T-helper 2 cell (primary cell): ENCODE data around the gene FILIP1L.
A peak's percentile ranks its signal among the peaks of the same experiment; 100 is the strongest.

Source experiments
- DNase-seq, 5 experiments: peaks; one replicate each; pipeline versions ENCODE4 v3.0.0 to v3.0.0-alpha.2; 2012 to 2022

FILIP1L gene

GRCh38 chr3:99837715-99838114 lies 276.6 kb downstream of the FILIP1L start:
- DNase-seq, result no peak

GRCh38 chr3:99836681-99837080 lies 277.6 kb downstream of the FILIP1L start:
- no peak for DNase-seq

- DNase-seq, result no peak
Observed at GRCh38 chr3:99834211-99834957, 279.9 kb downstream of the FILIP1L start.

- no peak for DNase-seq
Observed at GRCh38 chr3:99833617-99834205, 280.6 kb downstream of the FILIP1L start.

- DNase-seq, result no peak
Observed at GRCh38 chr3:99829844-99830243, 284.5 kb downstream of the FILIP1L start.

GRCh38 chr3:99825004-99825640 lies 289.2 kb downstream of the FILIP1L start:
- peak in 1 of 5 experiments; percentile 69 for DNase-seq

GRCh38 chr3:99823723-99824711 lies 290.3 kb downstream of the FILIP1L start:
- DNase-seq, result peak in 1 of 5 experiments; percentile 45

- DNase-seq, result no peak
Observed at GRCh38 chr3:99818818-99819217, 295.5 kb downstream of the FILIP1L start.

GRCh38 chr3:99817437-99818240 lies 296.7 kb downstream of the FILIP1L start, which contains the start of gene CMSS1:
Gene CMSS1 (plus strand): TSS chr3:99817862.
- DNase-seq, result peak; percentile 85 to 95 (median 94)

GRCh38 chr3:99817047-99817436 lies 297.3 kb downstream of the FILIP1L start:
- DNase-seq, result no peak

- DNase-seq, result no peak
Observed at GRCh38 chr3:99810403-99810802, 303.9 kb downstream of the FILIP1L start.

GRCh38 chr3:99809565-99809964 lies 304.7 kb downstream of the FILIP1L start:
- no peak for DNase-seq

- DNase-seq, result peak in 3 of 5 experiments; percentile 8 to 47 (median 18)
Observed at GRCh38 chr3:99808163-99808794, 306.0 kb downstream of the FILIP1L start.

- no peak for DNase-seq
Observed at GRCh38 chr3:99805160-99805559, 309.1 kb downstream of the FILIP1L start.

GRCh38 chr3:99803297-99803696 lies 311.0 kb downstream of the FILIP1L start:
- DNase-seq, result no peak

- DNase-seq, result no peak
Observed at GRCh38 chr3:99799422-99799821, 314.9 kb downstream of the FILIP1L start.

GRCh38 chr3:99795573-99795972 lies 318.7 kb downstream of the FILIP1L start:
- DNase-seq, result no peak

- DNase-seq, result no peak
Observed at GRCh38 chr3:99794485-99794884, 319.8 kb downstream of the FILIP1L start.

- DNase-seq, result peak in 1 of 5 experiments; percentile 28
Observed at GRCh38 chr3:99789011-99789721, 325.1 kb downstream of the FILIP1L start.
